ENCODE measurements around the gene THOC3.

- peak; percentile 71; the same call in 1 of the 2 replicates for TF ChIP-seq EZH2phosphoT487 (IDR thresholded peaks at IDR 0.05; ENCODE audit: insufficient read depth, low read depth)
- no peak for TF ChIP-seq EZH2 (IDR thresholded peaks at IDR 0.05; ENCODE audit: insufficient read depth, poor library complexity, severe bottlenecking)
Measured at GRCh38 chr5:175922192-175922885, 45.8 kb downstream of the THOC3 start.

Measured in GM23248 (cell line).